GM12878 (cell line): ENCODE results near the gene WWOX. TPM values are rescaled to one million over a fixed set of nuclear protein-coding genes. Genes with fewer than 3 reads are reported as not detected.

Experiments used
- ATAC-seq: fragments of 200-7000 bp; cut with Tn5 transposase; 3 replicates; pipeline ENCODE4 v1.9.1; 2020; ENCODE audit warnings: mild to moderate bottlenecking, moderate library complexity
- BruUV-seq: library from RNA; stranded (reverse); fragments of 400-500 nt; replicated peaks from 2 replicates; lab custom pipeline; 2021; lab: Mats Ljungman, UMichigan
- CTCF ChIA-PET: fragments of 300-600 bp; sonication (Branson Sonifier 250); formaldehyde crosslinking; extraction: SDS; loops from one replicate; lab custom pipeline; 2021; ENCODE audit warnings: inconsistent platforms; lab: Yijun Ruan, JAX
- POLR2A ChIA-PET: fragments of 350-600 bp; formaldehyde crosslinking; extraction: SDS; loops from one replicate; lab custom pipeline; 2021; ENCODE audit warnings: inconsistent platforms; lab: Charles Lee
- RAD21 ChIA-PET: fragments of 300-600 bp; sonication (Branson Sonifier 250); formaldehyde crosslinking; loops from one replicate; lab custom pipeline; 2023; ENCODE audit warnings: antibody characterized with exemption; ENCODE audit not compliant: unreplicated experiment; lab: Charles Lee
- SMC1A ChIA-PET: fragments of 300-600 bp; sonication (Branson Sonifier 250); formaldehyde crosslinking; loops from one replicate; lab custom pipeline; 2023; ENCODE audit not compliant: unreplicated experiment, uncharacterized antibody; lab: Charles Lee
- DNase-seq: peaks from one replicate; pipeline ENCODE4 v3.0.0-alpha.2; 2011; ENCODE audit warnings: low read depth, low spot score
- FAIRE-seq: peaks from 3 replicates; lab custom pipeline; 2011; peaks lifted over from hg19 to GRCh38; lab: Jason Lieb, UNC
- H2AFZ ChIP-seq: 2 replicates; pipeline ENCODE4 v1.6.0; 2011; ENCODE audit warnings: low read depth, low read length, control low read depth; ENCODE audit not compliant: control insufficient read depth
- H3K27ac ChIP-seq: 2 replicates; pipeline ENCODE4 v1.5.1; 2011; ENCODE audit warnings: control low read depth; ENCODE audit not compliant: control insufficient read depth, insufficient read depth
- H3K27me3 ChIP-seq, 2 experiments: replicated peaks in 1 of 2; 2 replicates each; pipeline versions ENCODE4 v1.6.0 to v1.6.1; 2011; ENCODE audit warnings: low read length in 1 of 2; ENCODE audit not compliant: control insufficient read depth in 2 of 2, insufficient read depth in 2 of 2
- H3K36me3 ChIP-seq, 2 experiments: 2 replicates each; pipeline ENCODE4 v1.5.1; 2011; ENCODE audit warnings: low read length in 1 of 2; ENCODE audit not compliant: control insufficient read depth in 2 of 2, insufficient read depth in 2 of 2
- H3K4me1 ChIP-seq: 2 replicates; pipeline ENCODE4 v1.6.1; 2011; ENCODE audit warnings: mild to moderate bottlenecking, low read length, moderate library complexity, mixed read lengths; ENCODE audit not compliant: control insufficient read depth, insufficient read depth
- H3K4me2 ChIP-seq: 2 replicates; pipeline ENCODE4 v1.6.0; 2011; ENCODE audit warnings: control low read depth; ENCODE audit not compliant: control insufficient read depth, insufficient read depth
- H3K4me3 ChIP-seq: fragments of 200-600 bp; sonication (generic); 2 replicates; pipeline ENCODE4 v1.5.1; 2016
- H3K79me2 ChIP-seq: 2 replicates; pipeline ENCODE4 v1.6.0; 2011; ENCODE audit warnings: low read length; ENCODE audit not compliant: control insufficient read depth, insufficient read depth
- H3K9ac ChIP-seq: 2 replicates; pipeline ENCODE4 v1.8.0; 2011; ENCODE audit warnings: low read length, control low read depth, mixed read lengths; ENCODE audit not compliant: control insufficient read depth, insufficient read depth
- H3K9me3 ChIP-seq: replicated peaks from 3 replicates; pipeline ENCODE4 v1.5.1; 2011; ENCODE audit warnings: mild to moderate bottlenecking, low read length; ENCODE audit not compliant: control insufficient read depth, insufficient read depth
- H4K20me1 ChIP-seq: 2 replicates; pipeline ENCODE4 v1.6.0; 2011; ENCODE audit not compliant: control insufficient read depth, insufficient read depth
- CBX5 ChIP-seq: sonication (generic); IDR thresholded peaks from 2 replicates; pipeline ENCODE4 v1.6.1; 2016; ENCODE audit warnings: low read depth, moderate library complexity, mild to moderate bottlenecking, inconsistent platforms
- CHD4 ChIP-seq: fragments of 200-600 bp; sonication (generic); IDR thresholded peaks from 2 replicates; pipeline ENCODE4 v1.6.1; 2016; ENCODE audit warnings: mild to moderate bottlenecking
- EED ChIP-seq: sonication (generic); IDR thresholded peaks from 2 replicates; pipeline ENCODE4 v1.6.1; 2016; ENCODE audit warnings: antibody characterized with exemption, low read depth
- ESRRA ChIP-seq: IDR thresholded peaks from 2 replicates; pipeline ENCODE4 v1.6.1; 2012; ENCODE audit warnings: mild to moderate bottlenecking, low read length, improper control_type of control experiment
- PAX5 ChIP-seq: IDR thresholded peaks from 2 replicates; pipeline ENCODE4 v1.6.1; 2011; ENCODE audit warnings: low read depth, low read length, borderline replicate concordance
- POU2F2 ChIP-seq: IDR thresholded peaks from 3 replicates; pipeline ENCODE4 v1.6.1; 2011; ENCODE audit warnings: low read depth, mild to moderate bottlenecking, low read length, borderline replicate concordance
- SMARCA5 ChIP-seq: fragments of 450-650 bp; IDR thresholded peaks from 2 replicates; pipeline ENCODE4 v1.6.1; 2017; ENCODE audit warnings: mild to moderate bottlenecking
- TBL1XR1 ChIP-seq: IDR thresholded peaks from 2 replicates; pipeline ENCODE4 v1.6.1; 2012; ENCODE audit warnings: low read depth, low read length, improper control_type of control experiment
- ZNF274 ChIP-seq: IDR thresholded peaks from one replicate; pipeline ENCODE4 v1.8.0; 2011; ENCODE audit not compliant: insufficient read length, insufficient read depth
- WGBS: methylation state at CpG from one replicate; pipeline ENCODE4 v1.1.6; 2016; ENCODE audit warnings: low lambda C conversion rate; ENCODE audit not compliant: insufficient replicate concordance, insufficient coverage; ENCODE audit errors: missing lambda C conversion rate; 5-methylcytosine and 5-hydroxymethylcytosine counted together
- in situ Hi-C: fragments of 300-500 bp; cut with MboI; formaldehyde crosslinking; loops from 9 replicates; pipeline ENCODE4 v1.14.3; 2018; ENCODE audit warnings: mixed read lengths
- intact Hi-C: fragments of 100-400 bp; cut with micrococcal nuclease; formaldehyde crosslinking; loops from one replicate; pipeline ENCODE4 v1.14.2; 2022; ENCODE audit not compliant: unreplicated experiment
- polyA plus RNA-seq, 11 experiments: library from polyadenylated mRNA; depleted of rRNA in 4 of 11; unstranded in 6 of 11; stranded (reverse) in 5 of 11; fragments of >200 nt; fragmentation: Nextera tagmentation in 4 of 11; fragmentation: Illumina TruSeq in 1 of 11; extraction: Ambion mirVana in 4 of 11; extraction: Trizol in 1 of 11; gene quantifications; 1 replicate in 1 of 11; 2 replicates in 10 of 11; pipeline versions ENCODE4 v1.2.1 to v1.2.3, GENCODE V29; 2011 to 2016; ENCODE audit warnings: inconsistent platforms in 2 of 11, missing spikeins in 2 of 11, low read depth in 1 of 11
- total RNA-seq, 4 experiments: library from RNA; depleted of rRNA in 3 of 4; stranded (reverse); fragments of >200 nt in 3 of 4; fragmentation: Illumina TruSeq in 1 of 4; extraction: Trizol in 1 of 4; gene quantifications; 2 replicates each; pipeline versions ENCODE4 v1.2.1 to v1.2.3, GENCODE V29; 2013 to 2021
- TF ChIP-seq, protein P1 (sequence below): IDR thresholded peaks from 2 replicates; pipeline ENCODE4 v1.6.1; 2011; ENCODE audit warnings: low read depth, low read length, improper control_type of control experiment, borderline replicate concordance
- TF ChIP-seq, protein P2 (sequence below): fragments of 150-350 bp; IDR thresholded peaks from 2 replicates; pipeline ENCODE4 v1.6.1; 2016; ENCODE audit warnings: low read depth, low read length
- TF ChIP-seq, protein P3 (sequence below): fragments of 450-650 bp; IDR thresholded peaks from 2 replicates; pipeline ENCODE4 v1.6.1; 2016; ENCODE audit warnings: mild to moderate bottlenecking, moderate library complexity, borderline replicate concordance
- TF ChIP-seq, protein P4 (sequence below): fragments of 450-650 bp; IDR thresholded peaks from 2 replicates; pipeline ENCODE4 v1.6.1; 2017; ENCODE audit warnings: mild to moderate bottlenecking, moderate library complexity

The WWOX gene
- total and polyA plus RNA-seq, 10 of the 15 experiments (the other 5 are each of a cell fraction or from before 2014, with no cell fraction given), result 2.8 to 24.4 (median 17.8) TPM

DNA sequence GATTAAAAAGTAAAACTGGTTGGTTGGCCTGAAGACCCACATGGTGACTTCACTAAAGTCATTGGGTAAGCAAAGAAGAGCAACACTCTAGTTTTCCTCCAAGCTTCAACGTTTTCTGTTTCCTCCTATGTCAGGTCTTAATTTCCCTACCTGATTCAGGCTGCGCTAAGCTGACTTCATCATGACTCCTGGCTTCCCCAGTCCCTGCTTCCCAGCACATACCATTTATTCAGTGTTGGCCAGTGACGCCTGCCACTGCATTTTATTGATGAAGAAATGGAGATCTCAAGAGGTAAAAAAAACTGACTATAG is 645.3 kb downstream of the WWOX start:
- H3K79me2 ChIP-seq, result no peaks in the 10 kb centered on the region
- peaks cover 18% of the 10 kb centered on the region for H3K4me1 ChIP-seq
- H3K9ac ChIP-seq, result no peak overlapping the region
- no peaks in the 10 kb centered on the region for H4K20me1 ChIP-seq
- H3K4me3 ChIP-seq, result no peak overlapping the region
- no peak overlapping the region for H3K27ac ChIP-seq
- no peaks in the 10 kb centered on the region for H3K36me3 ChIP-seq
- no peak overlapping the region for H3K4me2 ChIP-seq
- H3K27me3 ChIP-seq, result no peaks in the 10 kb centered on the region
- no peaks in the 10 kb centered on the region for H3K9me3 ChIP-seq
- ATAC-seq (no peak), DNase-seq (no peak), FAIRE-seq (no peak)
- no peak overlapping the region for H2AFZ ChIP-seq
- in situ Hi-C loops, result no loop called here
- SMC1A ChIA-PET, result interaction anchor here (0.6 kb wide), 1 partner anchor 58 kb away, joined by 3 read pairs; no protein-coding TSS in a partner anchor
- RAD21 ChIA-PET, result interaction anchor here (1.2 kb wide), 1 partner anchor 26 kb away, joined by 4 read pairs; no protein-coding TSS in a partner anchor
- POLR2A ChIA-PET, result interaction anchor here (0.7 kb wide), 1 partner anchor 218 kb away, joined by 4 read pairs; no protein-coding TSS in a partner anchor
- CTCF ChIA-PET, result no interaction called here
- BruUV-seq, result no TSS peak
- WGBS, result 75% methylated on average over 3 of the region's 3 CpGs
- intact Hi-C loops, result no loop called here
- TF ChIP-seq SMARCA5, result no peak
- no peak for TF ChIP-seq PAX5
- no peak for TF ChIP-seq CHD4
- TF ChIP-seq, protein P1, sequence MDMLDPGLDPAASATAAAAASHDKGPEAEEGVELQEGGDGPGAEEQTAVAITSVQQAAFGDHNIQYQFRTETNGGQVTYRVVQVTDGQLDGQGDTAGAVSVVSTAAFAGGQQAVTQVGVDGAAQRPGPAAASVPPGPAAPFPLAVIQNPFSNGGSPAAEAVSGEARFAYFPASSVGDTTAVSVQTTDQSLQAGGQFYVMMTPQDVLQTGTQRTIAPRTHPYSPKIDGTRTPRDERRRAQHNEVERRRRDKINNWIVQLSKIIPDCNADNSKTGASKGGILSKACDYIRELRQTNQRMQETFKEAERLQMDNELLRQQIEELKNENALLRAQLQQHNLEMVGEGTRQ, result no peak
- TF ChIP-seq ZNF274, result no peak
- TF ChIP-seq, protein P2, sequence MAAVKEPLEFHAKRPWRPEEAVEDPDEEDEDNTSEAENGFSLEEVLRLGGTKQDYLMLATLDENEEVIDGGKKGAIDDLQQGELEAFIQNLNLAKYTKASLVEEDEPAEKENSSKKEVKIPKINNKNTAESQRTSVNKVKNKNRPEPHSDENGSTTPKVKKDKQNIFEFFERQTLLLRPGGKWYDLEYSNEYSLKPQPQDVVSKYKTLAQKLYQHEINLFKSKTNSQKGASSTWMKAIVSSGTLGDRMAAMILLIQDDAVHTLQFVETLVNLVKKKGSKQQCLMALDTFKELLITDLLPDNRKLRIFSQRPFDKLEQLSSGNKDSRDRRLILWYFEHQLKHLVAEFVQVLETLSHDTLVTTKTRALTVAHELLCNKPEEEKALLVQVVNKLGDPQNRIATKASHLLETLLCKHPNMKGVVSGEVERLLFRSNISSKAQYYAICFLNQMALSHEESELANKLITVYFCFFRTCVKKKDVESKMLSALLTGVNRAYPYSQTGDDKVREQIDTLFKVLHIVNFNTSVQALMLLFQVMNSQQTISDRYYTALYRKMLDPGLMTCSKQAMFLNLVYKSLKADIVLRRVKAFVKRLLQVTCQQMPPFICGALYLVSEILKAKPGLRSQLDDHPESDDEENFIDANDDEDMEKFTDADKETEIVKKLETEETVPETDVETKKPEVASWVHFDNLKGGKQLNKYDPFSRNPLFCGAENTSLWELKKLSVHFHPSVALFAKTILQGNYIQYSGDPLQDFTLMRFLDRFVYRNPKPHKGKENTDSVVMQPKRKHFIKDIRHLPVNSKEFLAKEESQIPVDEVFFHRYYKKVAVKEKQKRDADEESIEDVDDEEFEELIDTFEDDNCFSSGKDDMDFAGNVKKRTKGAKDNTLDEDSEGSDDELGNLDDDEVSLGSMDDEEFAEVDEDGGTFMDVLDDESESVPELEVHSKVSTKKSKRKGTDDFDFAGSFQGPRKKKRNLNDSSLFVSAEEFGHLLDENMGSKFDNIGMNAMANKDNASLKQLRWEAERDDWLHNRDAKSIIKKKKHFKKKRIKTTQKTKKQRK, result no peak
- TF ChIP-seq, protein P3, sequence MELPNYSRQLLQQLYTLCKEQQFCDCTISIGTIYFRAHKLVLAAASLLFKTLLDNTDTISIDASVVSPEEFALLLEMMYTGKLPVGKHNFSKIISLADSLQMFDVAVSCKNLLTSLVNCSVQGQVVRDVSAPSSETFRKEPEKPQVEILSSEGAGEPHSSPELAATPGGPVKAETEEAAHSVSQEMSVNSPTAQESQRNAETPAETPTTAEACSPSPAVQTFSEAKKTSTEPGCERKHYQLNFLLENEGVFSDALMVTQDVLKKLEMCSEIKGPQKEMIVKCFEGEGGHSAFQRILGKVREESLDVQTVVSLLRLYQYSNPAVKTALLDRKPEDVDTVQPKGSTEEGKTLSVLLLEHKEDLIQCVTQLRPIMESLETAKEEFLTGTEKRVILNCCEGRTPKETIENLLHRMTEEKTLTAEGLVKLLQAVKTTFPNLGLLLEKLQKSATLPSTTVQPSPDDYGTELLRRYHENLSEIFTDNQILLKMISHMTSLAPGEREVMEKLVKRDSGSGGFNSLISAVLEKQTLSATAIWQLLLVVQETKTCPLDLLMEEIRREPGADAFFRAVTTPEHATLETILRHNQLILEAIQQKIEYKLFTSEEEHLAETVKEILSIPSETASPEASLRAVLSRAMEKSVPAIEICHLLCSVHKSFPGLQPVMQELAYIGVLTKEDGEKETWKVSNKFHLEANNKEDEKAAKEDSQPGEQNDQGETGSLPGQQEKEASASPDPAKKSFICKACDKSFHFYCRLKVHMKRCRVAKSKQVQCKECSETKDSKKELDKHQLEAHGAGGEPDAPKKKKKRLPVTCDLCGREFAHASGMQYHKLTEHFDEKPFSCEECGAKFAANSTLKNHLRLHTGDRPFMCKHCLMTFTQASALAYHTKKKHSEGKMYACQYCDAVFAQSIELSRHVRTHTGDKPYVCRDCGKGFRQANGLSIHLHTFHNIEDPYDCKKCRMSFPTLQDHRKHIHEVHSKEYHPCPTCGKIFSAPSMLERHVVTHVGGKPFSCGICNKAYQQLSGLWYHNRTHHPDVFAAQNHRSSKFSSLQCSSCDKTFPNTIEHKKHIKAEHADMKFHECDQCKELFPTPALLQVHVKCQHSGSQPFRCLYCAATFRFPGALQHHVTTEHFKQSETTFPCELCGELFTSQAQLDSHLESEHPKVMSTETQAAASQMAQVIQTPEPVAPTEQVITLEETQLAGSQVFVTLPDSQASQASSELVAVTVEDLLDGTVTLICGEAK, result no peak
- no peak for TF ChIP-seq ESRRA
- TF ChIP-seq TBL1XR1, result no peak
- TF ChIP-seq, protein P4, sequence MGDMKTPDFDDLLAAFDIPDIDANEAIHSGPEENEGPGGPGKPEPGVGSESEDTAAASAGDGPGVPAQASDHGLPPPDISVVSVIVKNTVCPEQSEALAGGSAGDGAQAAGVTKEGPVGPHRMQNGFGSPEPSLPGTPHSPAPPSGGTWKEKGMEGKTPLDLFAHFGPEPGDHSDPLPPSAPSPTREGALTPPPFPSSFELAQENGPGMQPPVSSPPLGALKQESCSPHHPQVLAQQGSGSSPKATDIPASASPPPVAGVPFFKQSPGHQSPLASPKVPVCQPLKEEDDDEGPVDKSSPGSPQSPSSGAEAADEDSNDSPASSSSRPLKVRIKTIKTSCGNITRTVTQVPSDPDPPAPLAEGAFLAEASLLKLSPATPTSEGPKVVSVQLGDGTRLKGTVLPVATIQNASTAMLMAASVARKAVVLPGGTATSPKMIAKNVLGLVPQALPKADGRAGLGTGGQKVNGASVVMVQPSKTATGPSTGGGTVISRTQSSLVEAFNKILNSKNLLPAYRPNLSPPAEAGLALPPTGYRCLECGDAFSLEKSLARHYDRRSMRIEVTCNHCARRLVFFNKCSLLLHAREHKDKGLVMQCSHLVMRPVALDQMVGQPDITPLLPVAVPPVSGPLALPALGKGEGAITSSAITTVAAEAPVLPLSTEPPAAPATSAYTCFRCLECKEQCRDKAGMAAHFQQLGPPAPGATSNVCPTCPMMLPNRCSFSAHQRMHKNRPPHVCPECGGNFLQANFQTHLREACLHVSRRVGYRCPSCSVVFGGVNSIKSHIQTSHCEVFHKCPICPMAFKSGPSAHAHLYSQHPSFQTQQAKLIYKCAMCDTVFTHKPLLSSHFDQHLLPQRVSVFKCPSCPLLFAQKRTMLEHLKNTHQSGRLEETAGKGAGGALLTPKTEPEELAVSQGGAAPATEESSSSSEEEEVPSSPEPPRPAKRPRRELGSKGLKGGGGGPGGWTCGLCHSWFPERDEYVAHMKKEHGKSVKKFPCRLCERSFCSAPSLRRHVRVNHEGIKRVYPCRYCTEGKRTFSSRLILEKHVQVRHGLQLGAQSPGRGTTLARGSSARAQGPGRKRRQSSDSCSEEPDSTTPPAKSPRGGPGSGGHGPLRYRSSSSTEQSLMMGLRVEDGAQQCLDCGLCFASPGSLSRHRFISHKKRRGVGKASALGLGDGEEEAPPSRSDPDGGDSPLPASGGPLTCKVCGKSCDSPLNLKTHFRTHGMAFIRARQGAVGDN, result no peak
- TF ChIP-seq CBX5, result no peak
- no peak for TF ChIP-seq EED
- TF ChIP-seq POU2F2, result no peak
